SK-MEL-5 (cell line): ENCODE data around the gene RBL1. TPM values are rescaled to one million over a fixed set of nuclear protein-coding genes. Genes with fewer than 3 reads are reported as not detected.
"Not testable (repeated sequence)": the region's sequence is repeated elsewhere in the genome, so short reads cannot be mapped to it uniquely, and the experiment has no call there.

Experiments used
- DNase-seq: peaks from one replicate; pipeline ENCODE4 v3.0.0-alpha.2; 2016; ENCODE audit warnings: low read depth, low spot score
- in situ Hi-C: cut with HindIII; loops from 2 replicates; pipeline ENCODE4 v1.10.0; 2016; ENCODE audit warnings: low sequenced_read_pairs, high pct_unique_total_duplicates, low pct_unique_long_range_greater_than_20kb
- total RNA-seq: library from RNA; depleted of rRNA; stranded (reverse); fragments of >200 nt; shearing (Covaris generic); gene quantifications from 2 replicates; pipeline ENCODE4 v1.2.3, GENCODE V29; 2014

Gene RBL1
- total RNA-seq, 1 experiment from 2014 or later, result 15.5 TPM

GRCh38 chr20:37095108-37095598, 644 bp downstream of the RBL1 start:
- peak; percentile 13 for DNase-seq
- in situ Hi-C loops, result no loop called here

DNA sequence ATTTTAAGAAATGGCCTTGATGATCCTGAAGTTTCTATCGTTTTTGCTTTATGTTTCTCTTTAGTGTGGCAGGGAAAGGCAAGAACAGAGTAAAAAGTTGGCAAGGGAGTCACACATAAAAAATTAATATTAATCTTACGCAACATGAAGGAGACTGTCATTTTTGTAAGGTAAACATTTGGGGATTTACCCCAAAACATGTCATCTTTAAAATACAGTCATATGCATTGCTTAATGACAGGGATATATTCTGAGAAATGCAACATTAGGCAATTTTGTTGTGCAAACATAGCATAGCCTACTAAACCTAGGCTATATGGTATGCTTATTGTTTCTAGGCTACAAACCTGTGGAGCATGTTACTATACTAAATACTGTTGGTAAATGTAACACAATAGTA, 5.4 kb downstream of the RBL1 start:
- no peak for DNase-seq
- in situ Hi-C loops, result no loop called here

DNA sequence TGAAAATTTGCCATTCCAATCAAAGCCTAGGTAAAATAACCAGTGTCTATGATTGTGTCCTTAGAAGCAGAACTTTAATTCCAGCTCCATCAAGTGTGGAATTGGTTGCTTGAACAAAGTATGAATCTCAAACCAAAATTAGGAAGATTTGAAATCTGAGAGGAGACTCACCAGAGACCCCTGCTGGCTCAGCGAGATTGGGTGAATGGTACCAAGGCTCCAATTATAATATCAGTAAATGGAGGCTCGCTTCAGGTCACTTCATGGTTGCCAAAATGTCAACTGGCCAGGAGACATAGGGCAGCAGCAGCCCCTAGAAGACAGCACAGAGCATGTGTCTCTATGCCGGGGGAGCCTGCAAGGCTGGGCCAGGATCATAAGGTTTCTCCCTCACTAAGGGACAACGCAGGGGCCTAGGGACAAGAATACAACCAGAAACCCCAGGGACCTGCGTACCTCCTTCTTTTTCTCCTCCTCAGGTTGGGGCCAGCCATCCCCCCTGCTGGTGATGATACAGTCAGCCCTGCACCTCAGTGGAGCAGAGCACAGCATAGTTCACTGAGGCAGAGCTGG, 14.0 kb downstream of the RBL1 start:
- in situ Hi-C loops, result no loop called here
- peak; percentile 54 for DNase-seq

GRCh38 chr20:37077009-37077408, 18.8 kb downstream of the RBL1 start:
- in situ Hi-C loops, result no loop called here
- no peak for DNase-seq

DNA sequence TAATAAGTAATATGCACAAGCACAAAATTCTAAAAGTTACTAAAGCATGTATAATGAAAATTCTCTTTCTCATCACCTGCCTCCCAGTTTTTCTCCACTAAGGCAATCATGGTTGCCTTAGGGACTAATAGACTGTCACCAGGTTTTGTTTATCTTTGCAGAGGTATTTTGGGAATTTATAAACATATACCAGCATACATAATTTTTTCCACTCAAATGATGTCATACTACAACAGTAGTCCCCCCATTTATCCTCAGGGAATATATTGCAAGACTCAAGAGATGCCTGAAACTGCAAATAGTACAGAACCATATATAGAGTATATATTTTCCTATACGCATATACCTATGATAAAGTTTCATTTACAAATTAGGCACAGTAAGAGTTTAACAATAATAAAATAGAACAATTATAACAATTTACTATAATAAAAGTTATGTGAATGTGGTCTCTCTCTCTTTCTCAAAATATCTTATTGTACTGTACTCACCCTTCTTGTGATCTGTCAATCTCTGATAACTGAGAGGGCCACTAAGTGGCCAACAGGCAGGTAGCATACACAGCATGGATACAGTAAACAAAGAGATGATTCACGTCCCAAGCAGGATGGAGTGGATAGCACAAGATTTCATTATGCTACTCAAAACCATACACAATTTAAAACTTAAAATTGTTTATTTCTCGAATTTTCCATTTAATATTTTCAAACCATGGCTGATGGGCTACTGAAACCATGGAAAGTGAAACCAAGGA, 19.7 kb downstream of the RBL1 start:
- DNase-seq, result peak; percentile 13
- in situ Hi-C loops, result no loop called here

DNA sequence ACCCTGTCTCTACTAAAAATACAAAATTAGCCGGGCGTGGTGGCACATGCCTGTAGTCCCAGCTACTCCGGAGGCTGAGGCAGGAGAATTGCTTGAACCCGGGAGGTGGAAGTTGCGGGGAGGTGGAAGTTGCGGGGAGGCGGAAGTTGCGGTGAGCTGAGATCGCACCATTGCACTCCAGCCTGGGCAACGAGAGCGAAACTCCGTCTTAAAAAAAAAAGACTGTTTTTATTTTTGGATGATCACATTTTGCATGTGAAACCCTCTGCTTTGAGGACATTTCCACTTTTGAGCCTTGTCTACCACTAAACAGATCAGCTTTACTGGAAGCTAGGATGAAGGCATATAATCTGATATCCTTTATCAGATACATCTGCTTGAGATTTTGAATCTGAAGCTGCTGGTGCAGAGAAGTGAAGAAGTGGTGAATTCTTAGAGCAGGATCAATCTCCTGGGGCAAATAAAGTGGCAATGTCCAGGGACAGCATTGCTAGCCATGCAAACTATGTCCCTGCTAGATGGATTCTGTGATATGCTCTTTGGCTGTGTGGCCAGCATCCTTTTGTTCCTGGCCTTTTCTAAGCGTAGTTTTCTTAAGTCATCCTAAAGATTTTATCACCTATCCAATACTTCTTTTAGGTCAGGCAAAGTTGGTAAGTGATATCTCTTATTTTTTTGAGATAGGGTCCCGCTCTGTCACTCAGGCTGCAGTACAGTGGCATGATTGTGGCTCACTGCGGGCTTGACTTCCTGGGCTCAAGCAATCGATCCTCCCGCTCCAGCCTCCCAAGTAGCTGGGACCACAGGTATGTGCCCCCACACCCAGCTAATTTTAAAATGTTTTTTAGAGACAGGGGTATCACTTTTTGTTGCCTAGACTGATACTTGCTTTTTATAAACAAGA, 23.3 kb downstream of the RBL1 start:
- DNase-seq, result no peak
- in situ Hi-C loops, result no loop called here

GRCh38 chr20:37071481-37071911, 24.3 kb downstream of the RBL1 start:
- in situ Hi-C loops, result no loop called here
- DNase-seq, result peak; percentile 81

GRCh38 chr20:37069563-37069962, 26.2 kb downstream of the RBL1 start:
- in situ Hi-C loops, result not testable (repeated sequence)

GRCh38 chr20:37066168-37066567, 29.6 kb downstream of the RBL1 start:
- in situ Hi-C loops, result no loop called here
- no peak for DNase-seq

More at GRCh38 chr20:37069563-37069962, 26.2 kb downstream of the RBL1 start:
- DNase-seq, result not testable (repeated sequence)

GRCh38 chr20:37055276-37055675, 40.5 kb downstream of the RBL1 start:
- in situ Hi-C loops, result no loop called here
- no peak for DNase-seq

- DNase-seq, result no peak
- in situ Hi-C loops, result no loop called here
Observed at GRCh38 chr20:37053230-37053950, 42.4 kb downstream of the RBL1 start.

DNA sequence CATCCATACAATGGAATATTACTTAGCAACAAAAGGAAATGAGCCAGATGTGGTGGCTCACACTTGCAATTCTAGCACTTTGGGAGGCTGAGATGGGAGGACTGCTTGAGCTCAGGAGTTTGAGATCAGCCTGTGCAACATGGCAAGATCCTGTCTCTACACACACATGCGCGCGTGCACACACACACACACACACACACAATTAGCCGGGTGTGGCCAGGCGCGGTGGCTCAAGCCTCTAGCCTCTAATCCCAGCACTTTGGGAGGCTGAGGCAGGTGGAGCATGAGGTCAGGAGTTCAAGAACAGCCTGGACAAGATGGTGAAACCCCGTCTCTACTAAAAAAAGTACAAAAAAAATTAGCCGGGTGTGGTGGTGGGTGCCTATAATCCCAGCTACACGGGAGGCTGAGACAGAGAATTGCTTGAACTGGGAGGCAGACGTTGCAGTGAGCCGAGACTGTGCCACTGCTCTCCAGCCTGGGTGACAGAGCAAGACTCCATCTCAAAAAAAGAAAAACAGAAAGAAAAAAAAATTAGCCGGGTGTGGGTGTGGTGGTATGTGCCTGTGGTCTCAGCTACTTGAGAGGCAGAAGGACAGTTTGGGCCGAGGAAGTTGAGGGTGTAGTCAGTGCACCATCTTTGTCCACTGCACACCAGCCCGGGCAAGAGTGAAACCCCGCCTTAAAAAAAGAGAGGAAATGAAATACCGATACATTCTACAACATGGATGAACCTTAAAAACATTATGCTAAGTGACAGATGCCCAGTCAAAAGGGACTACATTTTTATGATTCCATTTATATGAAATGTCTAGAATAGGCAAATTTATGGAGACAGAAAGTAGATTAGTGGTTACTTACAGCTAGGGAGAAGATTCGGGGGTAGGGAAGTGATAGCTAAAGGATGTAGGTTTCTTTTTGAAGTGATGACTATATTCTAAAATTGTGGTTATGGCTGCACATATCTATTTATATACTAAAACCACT, 52.5 kb downstream of the RBL1 start:
- in situ Hi-C loops, result no loop called here
- DNase-seq, result no peak

- in situ Hi-C loops, DNase-seq: not testable (repeated sequence)
Observed at GRCh38 chr20:37039366-37039765, 56.4 kb downstream of the RBL1 start.

GRCh38 chr20:37032077-37032476, 63.7 kb downstream of the RBL1 start:
- in situ Hi-C loops, result no loop called here
- no peak for DNase-seq

DNA sequence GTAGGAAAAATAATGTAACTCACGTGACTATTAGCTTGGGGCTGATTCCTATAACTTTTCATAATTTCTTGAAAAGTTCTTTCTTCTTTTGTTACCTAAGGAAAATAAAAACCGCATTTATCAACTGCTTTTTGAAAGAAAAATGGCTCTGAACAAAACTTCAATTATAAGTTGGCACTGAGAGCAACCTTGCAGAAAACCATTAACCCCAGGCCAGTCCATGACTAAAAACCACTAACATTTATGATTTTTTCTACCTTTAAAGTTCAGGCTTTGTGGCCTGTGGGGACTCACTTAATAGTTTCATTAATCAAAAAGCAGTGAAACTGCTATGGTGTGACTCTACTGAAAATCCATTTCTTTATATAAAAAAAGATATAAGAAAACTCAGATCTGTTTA, 75.2 kb downstream of the RBL1 start:
- DNase-seq, result peak; percentile 58
- in situ Hi-C loops, result no loop called here

- in situ Hi-C loops, DNase-seq: not testable (repeated sequence)
Observed at GRCh38 chr20:37012631-37013030, 83.2 kb downstream of the RBL1 start.
